K562 (cell line): ENCODE measurements around the gene RACK1. TPM values are rescaled to one million over a fixed set of nuclear protein-coding genes. Genes with fewer than 3 reads are reported as not detected.

ENCODE experiments used
- ATAC-seq: fragments of 200-7000 bp; cut with Tn5 transposase; 3 replicates; pipeline ENCODE4 v1.9.1; 2020; ENCODE audit warnings: moderate library complexity
- BruUV-seq: library from RNA; stranded (reverse); fragments of 400-500 nt; replicated peaks from 2 replicates; lab custom pipeline; 2021; lab: Mats Ljungman, UMichigan
- CTCF ChIA-PET: fragments of 300-600 bp; formaldehyde crosslinking; extraction: SDS; loops from one replicate; lab custom pipeline; 2021; ENCODE audit warnings: low intra/inter-chr PET ratio; lab: Yijun Ruan, JAX
- POLR2A ChIA-PET: fragments of 300-600, 350-650 bp; sonication (Branson Sonifier 250); formaldehyde crosslinking; extraction: SDS; loops from one replicate; lab custom pipeline; 2021; ENCODE audit warnings: antibody characterized with exemption, inconsistent platforms; lab: Yijun Ruan, JAX
- DNase-seq, 4 experiments: peaks; one replicate each; pipeline versions ENCODE4 v3.0.0 to v3.0.0-alpha.2; 2011 to 2018; ENCODE audit warnings: low spot score in 3 of 4, mixed read lengths in 3 of 4; ENCODE audit errors: extremely low read depth in 1 of 4
- FAIRE-seq: peaks from 2 replicates; lab custom pipeline; 2011; peaks lifted over from hg19 to GRCh38; lab: Jason Lieb, UNC
- H2AFZ ChIP-seq: 2 replicates; pipeline ENCODE4 v1.6.0; 2011; ENCODE audit warnings: low read depth, low read length, control low read depth, inconsistent platforms
- H3K27ac ChIP-seq: fragments of 200-600 bp; 3 replicates; pipeline ENCODE4 v1.8.0; 2011; ENCODE audit warnings: low read depth, mild to moderate bottlenecking, control low read depth, inconsistent platforms, low read length, moderate library complexity, mixed read lengths; ENCODE audit errors: extremely low read depth
- H3K27me3 ChIP-seq, 2 experiments: fragments of 300-600 bp in 1 of 2; 2 replicates in 1 of 2; 3 replicates in 1 of 2; pipeline versions ENCODE4 v1.6.0 to v1.8.0; 2011; ENCODE audit warnings: inconsistent platforms in 2 of 2, low read length in 2 of 2, mild to moderate bottlenecking in 1 of 2, mixed read lengths in 1 of 2, moderate library complexity in 1 of 2; ENCODE audit not compliant: control insufficient read depth in 2 of 2, insufficient read depth in 2 of 2
- H3K36me3 ChIP-seq: fragments of 300-600 bp; 3 replicates; pipeline ENCODE4 v1.8.0; 2011; ENCODE audit warnings: mild to moderate bottlenecking, low read length, inconsistent platforms; ENCODE audit not compliant: control insufficient read depth, insufficient read depth
- H3K4me1 ChIP-seq, 2 experiments: fragments of 200-600 bp in 1 of 2; replicated peaks in 1 of 2; 2 replicates in 1 of 2; 3 replicates in 1 of 2; pipeline versions ENCODE4 v1.5.1 to v1.8.0; 2011; ENCODE audit warnings: inconsistent platforms in 2 of 2, low read length in 2 of 2, mild to moderate bottlenecking in 1 of 2, mixed read lengths in 1 of 2, moderate library complexity in 1 of 2; ENCODE audit not compliant: control insufficient read depth in 2 of 2, insufficient read depth in 2 of 2
- H3K4me2 ChIP-seq: 2 replicates; pipeline ENCODE4 v1.6.1; 2011; ENCODE audit warnings: low read length, control low read depth, inconsistent platforms, mixed read lengths; ENCODE audit not compliant: insufficient read depth
- H3K4me3 ChIP-seq: fragments of 200-600 bp; sonication (generic), shearing (Covaris generic); 2 replicates; pipeline ENCODE4 v1.5.1; 2016; ENCODE audit warnings: control low read depth, inconsistent platforms
- H3K79me2 ChIP-seq: fragments of 200-600 bp; 3 replicates; pipeline ENCODE4 v1.8.0; 2011; ENCODE audit warnings: low read length, inconsistent platforms; ENCODE audit not compliant: control insufficient read depth, insufficient read depth
- H3K9ac ChIP-seq, 2 experiments: 2 replicates each; pipeline versions ENCODE4 v1.6.0 to v1.6.1; 2011; ENCODE audit warnings: low read depth in 2 of 2, low read length in 2 of 2, control low read depth in 1 of 2, inconsistent platforms in 1 of 2, mild to moderate bottlenecking in 1 of 2, mixed read lengths in 1 of 2; ENCODE audit not compliant: insufficient read depth in 1 of 2
- H3K9me1 ChIP-seq: one replicate; pipeline ENCODE4 v1.6.0; 2011; ENCODE audit warnings: inconsistent platforms, mild to moderate bottlenecking, low read length, moderate library complexity; ENCODE audit not compliant: control insufficient read depth, insufficient read depth
- H3K9me3 ChIP-seq: replicated peaks from 2 replicates; pipeline ENCODE4 v1.5.1; 2011; ENCODE audit warnings: low read depth, low read length, inconsistent platforms; ENCODE audit not compliant: control insufficient read depth, insufficient read depth
- H4K20me1 ChIP-seq: replicated peaks from 2 replicates; pipeline ENCODE4 v1.6.1; 2011; ENCODE audit warnings: low read length, inconsistent platforms, mixed read lengths; ENCODE audit not compliant: control insufficient read depth, insufficient read depth
- ATF7 ChIP-seq: fragments of 450-650 bp; IDR thresholded peaks from 2 replicates; pipeline ENCODE4 v1.7.1; 2014; ENCODE audit warnings: mild to moderate bottlenecking, moderate library complexity
- CBX2 ChIP-seq: fragments of 200-600 bp; sonication (generic); IDR thresholded peaks from one replicate; pipeline ENCODE4 v1.6.1; 2012; ENCODE audit warnings: mild to moderate bottlenecking, low read length, inconsistent platforms; ENCODE audit not compliant: insufficient read depth, poor library complexity, severe bottlenecking
- FOSL1 ChIP-seq: fragments of 200-800 bp; sonication (Bioruptor generic); conservative IDR thresholded peaks from 2 replicates; pipeline ENCODE4 v1.6.1; 2016; ENCODE audit warnings: missing genetic modification characterization, missing compliant biosample characterization
- FOXP1 ChIP-seq: sonication (generic); formaldehyde crosslinking; IDR thresholded peaks from 2 replicates; pipeline ENCODE4 v1.8.0; 2022; ENCODE audit warnings: mild to moderate bottlenecking, missing genetic modification reagents
- GABPB2 ChIP-seq: fragments of 250-450 bp; sonication (Bioruptor Pico); conservative IDR thresholded peaks from 2 replicates; pipeline ENCODE4 v1.5.1; 2021; ENCODE audit warnings: mild to moderate bottlenecking
- GATA2 ChIP-seq: sonication (generic); formaldehyde crosslinking; IDR thresholded peaks from 2 replicates; pipeline ENCODE4 v1.4.0; 2020; ENCODE audit warnings: mild to moderate bottlenecking, missing genetic modification reagents
- HDGF ChIP-seq: fragments of 450-650 bp; IDR thresholded peaks from 2 replicates; pipeline ENCODE4 v1.6.1; 2016
- HNRNPUL1 ChIP-seq: fragments of 200-400 bp; formaldehyde crosslinking; IDR thresholded peaks from 2 replicates; pipeline ENCODE4 v1.6.1; 2017; ENCODE audit warnings: low read length
- JUND ChIP-seq, 2 experiments: IDR thresholded peaks; 2 replicates in 1 of 2; 3 replicates in 1 of 2; pipeline ENCODE4 v1.6.1; 2011; ENCODE audit warnings: borderline replicate concordance in 2 of 2, low read depth in 2 of 2, low read length in 2 of 2, improper control_type of control experiment in 1 of 2, missing biosample characterization in 1 of 2, missing genetic modification characterization in 1 of 2, missing genetic modification reagents in 1 of 2
- RBM25 ChIP-seq: fragments of 200-400 bp; formaldehyde crosslinking; IDR thresholded peaks from 2 replicates; pipeline ENCODE4 v1.6.1; 2018; ENCODE audit warnings: low read length, low read depth, moderate library complexity; ENCODE audit not compliant: severe bottlenecking
- RNF219 ChIP-seq: fragments of 250-450 bp; sonication (Bioruptor Pico); IDR thresholded peaks from 2 replicates; pipeline ENCODE4 v1.5.0; 2022; ENCODE audit warnings: mild to moderate bottlenecking
- SFPQ ChIP-seq: fragments of 200-400 bp; formaldehyde crosslinking; IDR thresholded peaks from 2 replicates; pipeline ENCODE4 v1.6.1; 2017; ENCODE audit warnings: mild to moderate bottlenecking, low read depth, low read length, moderate library complexity
- TAF9B ChIP-seq: fragments of 450-650 bp; IDR thresholded peaks from 2 replicates; pipeline ENCODE4 v1.6.1; 2018; ENCODE audit warnings: mild to moderate bottlenecking; ENCODE audit not compliant: partially characterized antibody
- TRIM24 ChIP-seq, 2 experiments: fragments of 450-650 bp; IDR thresholded peaks; 2 replicates each; pipeline ENCODE4 v1.6.1; 2016
- ZBTB17 ChIP-seq: fragments of 450-650 bp; formaldehyde crosslinking; IDR thresholded peaks from 2 replicates; pipeline ENCODE4 v1.4.0; 2020; ENCODE audit warnings: mild to moderate bottlenecking
- ZNF174 ChIP-seq: fragments of 250-450 bp; sonication (Bioruptor Pico); IDR thresholded peaks from 2 replicates; pipeline ENCODE4 v1.4.0; 2020; ENCODE audit warnings: mild to moderate bottlenecking
- ZNF239 ChIP-seq: fragments of 250-450 bp; sonication (Bioruptor Pico); IDR thresholded peaks from 2 replicates; pipeline ENCODE4 v1.4.0; 2020; ENCODE audit warnings: mild to moderate bottlenecking
- WGBS: fragments of 100-300 bp; shearing (Covaris generic); methylation state at CpG from one replicate; pipeline ENCODE4 v1.1.6; 2016; ENCODE audit warnings: low coverage, mixed read lengths; ENCODE audit not compliant: insufficient coverage; ENCODE audit errors: missing lambda C conversion rate; 5-methylcytosine and 5-hydroxymethylcytosine counted together
- in situ Hi-C: fragments of 300-500 bp; cut with MboI; formaldehyde crosslinking; loops from 4 replicates; pipeline ENCODE4 v1.15.0; 2018; ENCODE audit warnings: inconsistent platforms, mixed read lengths
- intact Hi-C: fragments of 100-400 bp; cut with micrococcal nuclease; formaldehyde crosslinking; loops from 2 replicates; pipeline ENCODE4 v1.14.2; 2022
- polyA plus RNA-seq, 8 experiments: library from polyadenylated mRNA; depleted of rRNA in 4 of 8; stranded (reverse) in 5 of 8; unstranded in 3 of 8; fragments of >200 nt; fragmentation: Nextera tagmentation in 2 of 8; fragmentation: Illumina TruSeq in 1 of 8; extraction: Ambion mirVana in 2 of 8; extraction: Trizol in 1 of 8; gene quantifications; 2 replicates each; pipeline versions ENCODE4 v1.2.1 to v1.2.3, GENCODE V29; 2011 to 2014; ENCODE audit warnings: inconsistent platforms in 1 of 8, missing spikeins in 1 of 8
- total RNA-seq, 7 experiments: library from RNA; depleted of rRNA in 6 of 7; stranded (reverse); fragments of >200 nt in 6 of 7; fragmentation: Illumina TruSeq in 2 of 7; extraction: Trizol in 2 of 7; gene quantifications; 2 replicates each; pipeline versions ENCODE4 v1.2.1 to v1.2.3, GENCODE V29; 2011 to 2021; ENCODE audit warnings: low replicate concordance in 1 of 7

Gene RACK1
- total and polyA plus RNA-seq, 9 of the 15 experiments (the other 6 are each of a cell fraction or from before 2014, with no cell fraction given), result 2,303 to 5,311 (median 3,833) TPM

- TF ChIP-seq SFPQ (no peak), ZNF174 (no peak), ATF7 (peak; percentile 69), GATA2 (no peak), TRIM24 (IDR thresholded peaks at IDR 0.05) (0 out of 4 replicates have a peak, but pooled peaks of 1 of the 2 experiments have one; percentile 41), ZNF239 (no peak), FOXP1 (peak; percentile 83; the same call in 1 of the 2 replicates)
Observed at GRCh38 chr5:181187500-181188213, 56.0 kb downstream of the RACK1 start (continued).

- Histone ChIP-seq H2AFZ (peak overlapping the region; percentile 96), H3K4me2 (peak overlapping the region; percentile 99), H3K9me1 (no peaks in the 10 kb centered on the region), H3K4me1 (peaks cover 15 to 56% of the 10 kb centered on the region in 2 experiments), H3K9ac (peak overlapping the region; percentile 95 to 96), H3K36me3 (no peaks in the 10 kb centered on the region), H3K79me2 (no peaks in the 10 kb centered on the region; the same call in 2 of the 3 replicates), H3K4me3 (peak overlapping the region; percentile 67), H3K9me3 (no peaks in the 10 kb centered on the region), H3K27me3 (no peaks in the 10 kb centered on the region), H3K27ac (peak overlapping the region; percentile 95), H4K20me1 (0 out of 2 replicates have a peak, but pooled peaks cover 3% of the 10 kb centered on the region)
- CTCF ChIA-PET, result interaction anchor here (0.5 kb wide), 1 partner anchor 11 kb away, joined by 3 read pairs; no protein-coding TSS in a partner anchor
- FAIRE-seq (peak; percentile 42), DNase-seq (peak in 1 of 4 experiments; percentile 72), ATAC-seq (no peak)
- 1% methylated on average over 8 of the region's 8 CpGs for WGBS
- POLR2A ChIA-PET, result interaction anchor here (0.6 to 1.3 kb wide), 5 partner anchors 10 to 252 kb away, joined by 3 to 4 read pairs (median 3); no protein-coding TSS in a partner anchor
- in situ Hi-C loops (no loop called here), intact Hi-C loops (loop anchor here (1.0 to 5.0 kb wide), 2 partner anchors 35 to 75 kb away; partner anchors contain the start of gene TRIM52)
- no TSS peak for BruUV-seq
- no peak for TF ChIP-seq ZBTB17 (CRISPR knock-in tag)
- TF ChIP-seq JUND (IDR thresholded peaks at IDR 0.05; ENCODE audit: borderline replicate concordance, low read depth, low read length), result no peak
- 0 out of 3 replicates have a peak, but pooled peaks have one; percentile 33 for TF ChIP-seq JUND (tag; IDR thresholded peaks at IDR 0.05; ENCODE audit: borderline replicate concordance, low read depth, low read length)
- no peak for TF ChIP-seq RBM25
- TF ChIP-seq RNF219 (CRISPR knock-in tag), result no peak
- no peak for TF ChIP-seq HNRNPUL1
- TF ChIP-seq FOSL1 (tag), result peak; percentile 61
- TF ChIP-seq GABPB2 (CRISPR knock-in tag), result no peak
- no peak for TF ChIP-seq CBX2
- TF ChIP-seq HDGF, result peak; percentile 82; the same call in 1 of the 2 replicates
- TF ChIP-seq TAF9B, result no peak
Observed at GRCh38 chr5:181186986-181187499, 56.7 kb downstream of the RACK1 start.
